CD4-positive, alpha-beta T cell treated with Interleukin-1 beta for 1 hour (primary cell): ENCODE data around the gene TXLNB.
"Not testable (repeated sequence)": the region's sequence is repeated elsewhere in the genome, so short reads cannot be mapped to it uniquely, and the experiment has no call there.

Source experiments
- DNase-seq, 2 donors: peaks; one replicate each; pipeline ENCODE4 v3.0.0-alpha.2; 2020 to 2022

The TXLNB gene

GRCh38 chr6:139265512-139266190 is 26.1 kb downstream of the TXLNB start:
- DNase-seq = no peak

GRCh38 chr6:139262519-139263300 is 29.1 kb downstream of the TXLNB start:
- peak in 1 of 2 donors; percentile 37 for DNase-seq

- no peak for DNase-seq
Observed at GRCh38 chr6:139257821-139258398, 33.9 kb downstream of the TXLNB start.

- no peak for DNase-seq
Observed at GRCh38 chr6:139257291-139257690, 34.5 kb downstream of the TXLNB start.

GRCh38 chr6:139256087-139256486 is 35.7 kb downstream of the TXLNB start:
- DNase-seq = no peak

GRCh38 chr6:139254196-139254595 is 37.6 kb downstream of the TXLNB start:
- no peak for DNase-seq

- DNase-seq = no peak
Observed at GRCh38 chr6:139253656-139254055, 38.1 kb downstream of the TXLNB start.

- DNase-seq = no peak
Observed at GRCh38 chr6:139251691-139252390, 40.0 kb downstream of the TXLNB start.

- DNase-seq = no peak
Observed at GRCh38 chr6:139251045-139251690, 40.6 kb downstream of the TXLNB start.

GRCh38 chr6:139250296-139251044 is 41.3 kb downstream of the TXLNB start:
- DNase-seq = peak; percentile 71 to 72

- DNase-seq = no peak
Observed at GRCh38 chr6:139249395-139249794, 42.4 kb downstream of the TXLNB start.

- DNase-seq = no peak
Observed at GRCh38 chr6:139248911-139249310, 42.9 kb downstream of the TXLNB start.

GRCh38 chr6:139247618-139248017 is 44.2 kb downstream of the TXLNB start:
- DNase-seq = no peak

GRCh38 chr6:139243536-139243935 is 48.3 kb downstream of the TXLNB start:
- no peak for DNase-seq

GRCh38 chr6:139242457-139243240 is 49.1 kb downstream of the TXLNB start:
- no peak for DNase-seq

GRCh38 chr6:139240161-139241010 is 51.4 kb downstream of the TXLNB start:
- DNase-seq = no peak

- DNase-seq = no peak
Observed at GRCh38 chr6:139239064-139239463, 52.7 kb downstream of the TXLNB start.

- no peak for DNase-seq
Observed at GRCh38 chr6:139236105-139236504, 55.7 kb downstream of the TXLNB start.

- DNase-seq = no peak
Observed at GRCh38 chr6:139235661-139236060, 56.1 kb downstream of the TXLNB start.

GRCh38 chr6:139234193-139234592 is 57.6 kb downstream of the TXLNB start:
- not testable (repeated sequence) for DNase-seq
